NT2/D1 (cell line): ENCODE data around the gene TPM4.

Experiments used
- YY1 ChIP-seq: IDR thresholded peaks from 2 replicates; pipeline ENCODE4 v1.6.1; 2011; ENCODE audit not compliant: insufficient read length, insufficient read depth
- ZNF274 ChIP-seq: IDR thresholded peaks from 2 replicates; pipeline ENCODE4 v1.6.1; 2011; ENCODE audit warnings: mild to moderate bottlenecking, low read depth, low read length

DNA sequence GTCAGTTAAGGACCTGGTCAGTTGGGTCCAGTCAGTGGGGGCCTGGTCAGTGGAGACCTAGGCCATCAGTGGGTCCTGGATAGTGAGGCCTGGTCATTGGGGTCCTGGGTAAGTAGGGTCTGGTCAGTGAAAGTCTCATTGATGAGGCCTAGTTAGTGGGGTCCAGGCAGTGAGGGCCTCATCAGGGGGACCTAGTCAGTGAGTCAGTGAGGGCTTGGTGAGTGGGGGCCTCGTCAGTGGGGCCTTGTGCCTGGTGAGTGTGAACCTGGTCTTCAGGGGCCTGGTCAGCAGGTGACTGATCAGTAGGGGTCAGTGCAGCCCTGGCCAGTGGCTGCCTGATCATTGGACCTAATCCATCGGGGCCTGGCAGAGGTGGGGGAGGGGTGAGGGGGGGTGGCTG is 42.6 kb upstream of the TPM4 start:
- TF ChIP-seq ZNF274 = no peak
- no peak for TF ChIP-seq YY1
